HFFc6 (cell line): ENCODE results near the gene TULP4. TPM values are rescaled to one million over a fixed set of nuclear protein-coding genes. Genes with fewer than 3 reads are reported as not detected.
A peak's percentile ranks its signal among the peaks of the same experiment; 100 is the strongest.
"Not testable (repeated sequence)": the region's sequence is repeated elsewhere in the genome, so short reads cannot be mapped to it uniquely, and the experiment has no call there.

Source experiments
- DNase-seq: peaks from one replicate; pipeline ENCODE4 v3.0.0-alpha.2; 2018
- H3K27ac Mint-ChIP-seq: 2 replicates; pipeline ENCODE4 v1.8.0; 2020; ENCODE audit warnings: mild to moderate bottlenecking, mixed read lengths
- H3K27me3 Mint-ChIP-seq: 2 replicates; pipeline ENCODE4 v1.8.0; 2021; ENCODE audit warnings: mild to moderate bottlenecking, moderate library complexity, mixed read lengths; ENCODE audit not compliant: insufficient read depth
- H3K36me3 Mint-ChIP-seq: 2 replicates; pipeline ENCODE4 v1.8.0; 2021; ENCODE audit warnings: low read depth, mixed read lengths
- H3K4me1 Mint-ChIP-seq: 2 replicates; pipeline ENCODE4 v1.8.0; 2020; ENCODE audit warnings: low read depth, mixed read lengths
- H3K4me3 Mint-ChIP-seq: 2 replicates; pipeline ENCODE4 v1.8.0; 2020; ENCODE audit warnings: mild to moderate bottlenecking, moderate library complexity, mixed read lengths
- H3K9me3 Mint-ChIP-seq: 2 replicates; pipeline ENCODE4 v1.8.0; 2020; ENCODE audit warnings: mild to moderate bottlenecking, mixed read lengths
- CTCF ChIP-seq: fragments of 200-600 bp; sonication (generic); IDR thresholded peaks from 2 replicates; pipeline ENCODE4 v1.5.0; 2021; ENCODE audit warnings: antibody characterized with exemption, mild to moderate bottlenecking
- total RNA-seq, 6 experiments: library from RNA; stranded (reverse); fragmentation: NEBNext Ultra II Directional; extraction: Animal tissue kit (Norgen Biotek cat#: 25700); gene quantifications; 2 replicates in 1 of 6; 3 replicates in 5 of 6; pipeline ENCODE4 v1.2.3, GENCODE V29; 2021

The TULP4 gene
- total RNA-seq, 6 experiments from 2014 or later: 48.4 to 55.2 (median 51.8) TPM

- Mint-ChIP-seq H3K27me3 (peaks cover 8% of the 10 kb centered on the region), H3K4me1 (peaks cover 28% of the 10 kb centered on the region), H3K27ac (peak overlapping the region; percentile 94), H3K36me3 (peaks cover under 1% of the 10 kb centered on the region; the same call in 1 of the 2 replicates), H3K4me3 (peak overlapping the region; percentile 93), H3K9me3 (no peaks in the 10 kb centered on the region)
- peak; percentile 81 for TF ChIP-seq CTCF
- DNase-seq: peak; percentile 84
These were observed 206.2 kb downstream of the TULP4 start for GRCh38 chr6:158518191-158519127.

GRCh38 chr6:158519300-158519699, 207.0 kb downstream of the TULP4 start:
- Mint-ChIP-seq H3K36me3 (peaks cover 5% of the 10 kb centered on the region), H3K4me1 (peaks cover 28% of the 10 kb centered on the region), H3K4me3 (no peak overlapping the region), H3K27ac (no peak overlapping the region), H3K9me3 (peaks cover 5% of the 10 kb centered on the region; the same call in 1 of the 2 replicates), H3K27me3 (peaks cover 8% of the 10 kb centered on the region)
- TF ChIP-seq CTCF: no peak
- DNase-seq: no peak

GRCh38 chr6:158519761-158520160, 207.5 kb downstream of the TULP4 start:
- Mint-ChIP-seq H3K9me3 (peaks cover 5% of the 10 kb centered on the region; the same call in 1 of the 2 replicates), H3K4me3 (no peak overlapping the region), H3K27me3 (peaks cover 8% of the 10 kb centered on the region), H3K27ac (no peak overlapping the region), H3K36me3 (peaks cover 5% of the 10 kb centered on the region), H3K4me1 (peaks cover 28% of the 10 kb centered on the region)
- no peak for TF ChIP-seq CTCF
- no peak for DNase-seq

- DNase-seq, H3K4me3 Mint-ChIP-seq, H3K27ac Mint-ChIP-seq, H3K9me3 Mint-ChIP-seq, H3K27me3 Mint-ChIP-seq, H3K36me3 Mint-ChIP-seq: not testable (repeated sequence)
- peaks cover 28% of the 10 kb centered on the region for H3K4me1 Mint-ChIP-seq
These were observed 208.7 kb downstream of the TULP4 start for GRCh38 chr6:158520975-158521374.

- DNase-seq: no peak
- TF ChIP-seq CTCF: no peak
- H3K9me3 Mint-ChIP-seq: peaks cover 8% of the 10 kb centered on the region
- peaks cover 28% of the 10 kb centered on the region for H3K4me1 Mint-ChIP-seq
- H3K27me3 Mint-ChIP-seq: no peaks in the 10 kb centered on the region
- H3K36me3 Mint-ChIP-seq: peaks cover 9% of the 10 kb centered on the region
- H3K4me3 Mint-ChIP-seq: no peak overlapping the region
- H3K27ac Mint-ChIP-seq: no peak overlapping the region
These were observed 209.5 kb downstream of the TULP4 start for GRCh38 chr6:158521759-158522158.

- TF ChIP-seq CTCF: no peak
- H3K27ac Mint-ChIP-seq: no peak overlapping the region
- DNase-seq: no peak
- peaks cover 25% of the 10 kb centered on the region for H3K4me1 Mint-ChIP-seq
- H3K36me3 Mint-ChIP-seq: peaks cover 18% of the 10 kb centered on the region
- no peak overlapping the region for H3K4me3 Mint-ChIP-seq
- peaks cover 2% of the 10 kb centered on the region for H3K27me3 Mint-ChIP-seq
- H3K9me3 Mint-ChIP-seq: peaks cover 17% of the 10 kb centered on the region
These were observed 210.4 kb downstream of the TULP4 start for GRCh38 chr6:158522616-158523015.
